GM21723 (cell line): ENCODE measurements around the gene DOCK1.

Source experiments
- ATAC-seq: cut with Tn5 transposase; IDR thresholded peaks from one replicate; pipeline ENCODE4 v1.9.1; 2021; ENCODE audit warnings: mild to moderate bottlenecking, moderate library complexity; ENCODE audit not compliant: unreplicated experiment

DOCK1 gene

GRCh38 chr10:127250031-127250430 is 344.8 kb downstream of the DOCK1 start:
- ATAC-seq: no peak

- no peak for ATAC-seq
These were observed 347.6 kb downstream of the DOCK1 start for GRCh38 chr10:127252818-127253217.

- no peak for ATAC-seq
These were observed 349.0 kb downstream of the DOCK1 start for GRCh38 chr10:127254276-127254675.

GRCh38 chr10:127257395-127257794 is 352.2 kb downstream of the DOCK1 start:
- ATAC-seq: no peak

GRCh38 chr10:127259347-127259746 is 354.1 kb downstream of the DOCK1 start:
- no peak for ATAC-seq

GRCh38 chr10:127262606-127263005 is 357.4 kb downstream of the DOCK1 start:
- ATAC-seq: no peak

DNA sequence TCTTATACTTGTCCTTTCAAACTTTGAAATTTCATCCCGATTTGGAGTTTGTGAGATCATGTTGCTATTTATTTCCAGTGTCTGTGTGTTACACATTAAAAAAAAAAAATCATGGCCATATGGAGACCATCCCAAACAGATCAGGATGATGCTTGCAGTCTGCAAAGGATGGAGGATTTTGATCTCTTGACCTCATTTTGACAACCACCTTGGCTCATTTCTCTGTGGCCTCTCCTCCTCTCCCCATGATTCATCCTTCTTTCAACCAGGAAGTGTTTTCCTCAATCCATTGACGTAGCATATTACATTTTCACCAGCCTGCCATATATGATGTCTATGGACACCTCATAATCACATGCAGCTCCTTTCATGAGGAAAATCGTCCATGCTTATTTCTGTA is 360.1 kb downstream of the DOCK1 start:
- ATAC-seq: no peak

DNA sequence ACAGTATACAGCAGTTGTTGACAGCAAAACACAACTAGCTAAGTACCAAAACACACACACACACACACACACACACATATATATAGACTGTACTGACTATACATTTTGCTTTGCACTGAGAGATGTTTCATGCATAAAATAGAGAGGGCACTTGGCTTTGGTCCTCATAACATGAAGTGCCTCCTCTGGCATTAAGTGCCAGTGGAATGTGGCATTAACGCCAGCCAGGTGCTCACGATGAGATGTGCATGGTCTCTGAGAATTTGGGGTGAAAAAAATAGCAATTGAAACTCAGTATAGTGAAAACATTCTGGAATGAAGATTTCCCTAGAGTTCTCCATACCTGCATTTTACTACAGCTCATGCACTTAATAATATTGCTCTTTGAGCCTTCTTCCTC is 361.2 kb downstream of the DOCK1 start:
- ATAC-seq: no peak

DNA sequence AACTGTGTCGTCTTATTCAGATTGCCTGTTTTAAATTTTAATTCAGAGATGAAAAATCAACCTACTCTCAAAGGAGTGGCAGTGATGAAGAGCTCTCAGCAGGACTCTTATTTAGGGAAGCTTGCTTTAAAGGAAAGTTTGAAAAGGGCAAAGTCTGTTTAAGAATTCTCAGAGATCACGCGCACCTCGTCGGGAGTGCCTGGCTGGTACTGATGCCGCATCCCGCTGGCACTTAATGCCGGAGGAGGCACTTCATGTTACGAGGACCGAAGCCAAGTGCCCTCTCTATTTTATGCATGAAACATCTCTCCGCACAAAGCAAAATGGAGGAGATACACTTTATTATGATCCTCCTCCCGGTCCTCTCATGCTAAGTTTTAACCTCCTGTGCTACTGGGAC is 362.2 kb downstream of the DOCK1 start:
- ATAC-seq: no peak

GRCh38 chr10:127272076-127272475 is 366.8 kb downstream of the DOCK1 start:
- no peak for ATAC-seq

DNA sequence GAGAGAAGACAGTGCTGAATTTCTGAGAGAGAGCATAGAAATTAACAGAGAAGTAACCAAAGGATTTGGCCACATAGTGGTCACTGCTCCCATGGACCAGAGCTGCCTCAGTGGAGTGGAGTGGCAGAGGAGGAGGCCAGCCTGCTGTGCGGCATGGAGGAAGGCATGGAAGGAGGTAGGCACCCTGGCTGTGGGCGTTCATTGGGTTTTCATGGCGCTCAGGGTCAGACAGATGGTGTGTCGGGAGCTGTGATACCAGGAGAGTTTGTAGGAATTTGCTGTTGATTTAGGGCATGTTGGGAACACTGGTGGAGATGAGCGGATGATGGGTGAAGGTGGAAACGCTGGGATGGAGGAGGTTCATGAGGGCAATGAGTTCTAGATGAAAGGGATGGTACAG is 370.0 kb downstream of the DOCK1 start:
- ATAC-seq: no peak

DNA sequence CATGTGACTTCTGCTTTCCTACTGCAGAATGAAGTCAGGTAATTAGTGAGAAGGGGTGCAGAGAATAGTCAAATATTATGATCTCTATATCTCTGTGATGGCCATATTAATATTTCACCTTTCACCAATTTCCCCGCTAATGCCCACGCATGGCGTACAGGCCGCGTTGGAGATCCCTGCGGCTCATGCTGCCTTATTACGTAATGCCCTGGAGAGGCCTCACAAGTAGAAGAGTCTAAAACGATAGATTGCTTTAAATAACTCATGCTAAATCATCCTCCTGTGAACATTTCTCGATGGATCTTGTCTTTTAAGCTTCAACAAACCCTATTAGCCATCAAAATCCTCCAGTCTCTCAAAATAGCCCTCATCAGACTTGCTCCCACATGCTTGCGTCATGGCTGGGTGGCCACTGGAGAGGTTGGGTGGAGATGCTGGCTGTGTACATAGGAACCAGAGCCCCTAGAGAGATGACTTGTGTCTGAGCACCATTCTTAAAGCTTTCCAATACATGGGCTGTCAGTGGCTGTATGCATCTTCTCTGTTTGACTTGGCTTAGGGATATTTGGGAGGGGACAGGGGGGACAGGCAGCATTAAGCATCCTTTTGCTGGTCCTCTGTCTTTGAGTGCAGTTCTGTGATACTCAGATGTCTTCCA is 370.7 kb downstream of the DOCK1 start:
- no peak for ATAC-seq

DNA sequence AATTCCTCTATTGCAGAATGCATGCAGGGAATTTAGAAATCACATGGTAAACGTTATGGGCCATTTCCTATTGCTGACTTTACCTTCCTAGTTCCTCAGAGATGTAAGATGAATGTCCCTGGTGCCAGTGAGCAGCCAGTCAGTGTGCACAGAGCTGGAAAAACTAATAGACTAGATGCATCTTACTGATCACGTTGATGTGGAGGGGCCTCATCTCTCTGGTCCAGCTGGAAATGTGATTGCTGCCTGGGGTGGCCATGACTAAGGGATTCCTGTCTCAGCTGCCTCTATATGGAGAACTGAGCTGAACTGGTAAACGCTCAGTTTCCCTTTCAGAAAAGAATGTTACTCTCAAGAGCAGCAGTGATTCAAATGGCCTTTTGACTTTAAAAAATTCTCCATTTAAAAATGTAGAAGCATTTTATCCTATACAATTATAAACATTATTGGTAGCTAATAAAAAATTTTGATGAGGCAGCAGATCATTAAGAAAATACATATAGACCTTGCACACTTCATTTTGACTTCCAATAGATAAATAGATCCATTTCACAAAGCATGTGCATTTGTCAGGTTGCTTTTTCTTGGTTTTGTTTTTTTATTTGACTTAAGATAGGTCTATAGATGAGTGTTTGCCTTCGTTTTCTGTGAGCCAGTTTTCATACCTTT is 371.7 kb downstream of the DOCK1 start:
- no peak for ATAC-seq

- ATAC-seq: no peak
These were observed 372.8 kb downstream of the DOCK1 start for GRCh38 chr10:127278001-127278400.

GRCh38 chr10:127279334-127279774 is 374.1 kb downstream of the DOCK1 start:
- ATAC-seq: no peak

GRCh38 chr10:127280446-127280845 is 375.2 kb downstream of the DOCK1 start:
- ATAC-seq: no peak

- no peak for ATAC-seq
These were observed 377.8 kb downstream of the DOCK1 start for GRCh38 chr10:127283017-127283416.

GRCh38 chr10:127283576-127283975 is 378.3 kb downstream of the DOCK1 start:
- no peak for ATAC-seq

GRCh38 chr10:127290850-127291249 is 385.6 kb downstream of the DOCK1 start:
- ATAC-seq: no peak

- ATAC-seq: no peak
These were observed 386.1 kb downstream of the DOCK1 start for GRCh38 chr10:127291329-127291728.

- no peak for ATAC-seq
These were observed 387.7 kb downstream of the DOCK1 start for GRCh38 chr10:127292888-127293287.

DNA sequence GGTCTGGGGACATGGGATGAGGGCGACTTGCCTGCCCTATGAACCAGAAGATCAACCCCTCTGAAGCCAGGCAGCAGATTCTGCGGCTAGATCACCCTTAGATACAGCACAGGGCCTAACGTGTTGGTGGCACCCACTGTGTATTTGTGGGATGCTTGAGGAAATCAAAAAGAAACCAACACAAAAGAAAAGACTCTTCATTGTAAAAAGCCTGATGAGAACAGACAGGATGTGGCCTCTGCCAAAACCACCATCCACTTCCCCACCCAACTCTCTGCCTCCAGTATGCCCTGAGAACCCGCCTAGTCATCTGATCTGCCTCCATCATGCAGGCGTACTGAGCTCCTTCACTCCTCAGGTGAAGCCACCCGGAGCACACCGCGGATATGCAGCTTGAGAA is 388.4 kb downstream of the DOCK1 start:
- no peak for ATAC-seq

- ATAC-seq: no peak
These were observed 391.5 kb downstream of the DOCK1 start for GRCh38 chr10:127296696-127297095.
